HG03175 (cell line): ENCODE data around the gene MAPK8.

ENCODE experiments used
- ATAC-seq: cut with Tn5 transposase; IDR thresholded peaks from one replicate; pipeline ENCODE4 v1.9.1; 2021; ENCODE audit warnings: mild to moderate bottlenecking, moderate library complexity; ENCODE audit not compliant: unreplicated experiment

MAPK8 gene

DNA sequence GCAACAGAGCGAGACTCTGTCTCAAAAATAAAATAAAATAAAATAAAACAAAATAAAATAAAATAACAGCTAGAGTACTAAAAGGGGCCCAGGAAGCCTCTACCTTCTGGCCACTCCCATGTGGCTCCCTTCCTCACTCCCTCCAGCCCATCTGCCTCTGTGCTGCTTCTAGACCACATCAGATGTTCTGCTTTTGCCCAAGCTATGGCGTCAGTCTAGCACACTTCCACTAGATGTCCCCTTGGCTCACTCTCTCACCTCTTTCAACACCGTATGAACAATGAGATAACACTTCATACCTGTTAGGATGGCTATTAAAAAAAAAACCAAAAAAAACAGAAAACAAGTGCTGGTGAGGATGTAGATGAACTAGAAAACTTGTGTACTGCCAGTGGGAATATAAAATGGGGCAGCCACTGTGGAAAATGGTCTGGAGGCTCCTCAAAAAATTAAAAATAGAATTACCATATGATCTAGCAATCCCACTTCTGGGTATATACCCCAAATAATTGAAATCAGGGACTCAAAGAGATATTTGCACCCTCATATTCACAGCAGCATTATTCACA, 166.1 kb downstream of the MAPK8 start:
- no peak for ATAC-seq

DNA sequence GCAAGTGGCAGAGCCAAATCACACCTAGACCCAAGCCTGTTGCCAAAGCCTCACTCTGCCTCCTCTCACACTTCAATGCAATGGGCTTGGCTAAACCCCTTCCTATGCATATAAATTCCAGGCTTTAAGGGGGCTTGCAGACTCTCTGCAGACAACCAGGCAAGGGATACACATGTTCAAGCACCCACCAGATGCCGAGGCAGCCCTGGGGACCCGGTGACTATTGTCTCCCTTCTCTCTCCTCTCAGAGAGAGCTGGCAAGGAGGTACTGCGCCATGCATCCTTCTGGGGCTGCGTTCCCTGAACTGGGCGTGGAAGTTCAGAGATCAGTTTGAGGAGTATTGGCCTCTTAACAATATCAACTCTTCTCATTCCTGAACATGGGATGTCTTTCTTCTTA, 167.2 kb downstream of the MAPK8 start:
- no peak for ATAC-seq

- ATAC-seq, result no peak
Observed at GRCh38 chr10:48474765-48475365, 168.4 kb downstream of the MAPK8 start.

- ATAC-seq, result no peak
Observed at GRCh38 chr10:48475943-48476278, 169.4 kb downstream of the MAPK8 start.

DNA sequence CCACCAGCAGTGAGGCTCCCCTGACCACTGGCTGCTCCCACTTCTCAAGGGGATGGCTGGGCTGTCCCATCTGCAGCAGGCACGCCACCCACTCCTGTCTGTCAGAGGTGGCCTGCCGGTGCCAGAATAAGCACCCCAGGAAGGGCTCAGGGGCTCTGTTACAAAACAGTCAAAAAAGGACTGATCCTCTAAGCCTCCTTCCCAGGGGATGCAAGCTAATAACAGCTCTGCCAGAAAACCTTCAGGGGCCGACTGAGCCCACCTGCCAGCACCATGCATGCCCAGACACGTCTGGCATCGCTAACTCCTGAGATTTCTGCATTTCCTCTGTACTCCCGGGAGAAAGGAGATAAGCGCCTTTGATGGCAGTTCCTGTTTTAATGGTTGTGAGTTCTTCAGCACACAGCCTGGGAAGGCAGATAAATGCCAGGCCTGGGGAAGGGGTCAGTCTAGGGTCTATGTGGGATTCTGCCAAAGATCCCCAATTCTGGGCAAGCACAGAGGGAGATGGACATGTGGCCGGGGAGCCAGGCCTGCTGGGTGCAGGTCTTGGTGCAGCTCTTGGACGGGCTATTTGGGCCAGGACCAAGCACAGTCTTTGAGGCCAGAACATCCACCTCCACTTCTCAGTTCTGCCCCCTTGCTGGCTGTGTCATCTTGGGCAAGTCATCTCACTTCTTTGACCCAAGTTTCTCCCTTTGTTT, 170.0 kb downstream of the MAPK8 start:
- ATAC-seq, result no peak

GRCh38 chr10:48477141-48477540, 170.7 kb downstream of the MAPK8 start:
- no peak for ATAC-seq

DNA sequence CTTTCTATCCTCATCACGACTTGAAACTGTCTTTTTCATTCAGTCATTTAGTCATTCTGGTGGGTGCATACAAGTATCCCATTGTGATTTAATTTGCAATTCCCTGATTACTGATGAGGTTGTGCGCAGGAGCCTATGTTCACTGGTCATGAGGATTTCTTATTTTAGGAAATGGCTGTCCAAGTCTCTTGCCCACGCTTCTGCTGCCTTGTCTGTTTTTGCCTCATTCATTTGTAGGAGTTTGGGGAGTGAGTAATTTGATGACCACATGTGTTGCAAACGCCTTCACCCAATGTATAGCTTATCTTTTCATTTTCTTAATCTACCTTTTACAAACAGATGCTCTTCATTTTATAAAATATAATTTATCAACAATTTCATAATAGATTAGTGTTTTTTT, 171.1 kb downstream of the MAPK8 start:
- no peak for ATAC-seq

- no peak for ATAC-seq
Observed at GRCh38 chr10:48478469-48478868, 172.0 kb downstream of the MAPK8 start.

DNA sequence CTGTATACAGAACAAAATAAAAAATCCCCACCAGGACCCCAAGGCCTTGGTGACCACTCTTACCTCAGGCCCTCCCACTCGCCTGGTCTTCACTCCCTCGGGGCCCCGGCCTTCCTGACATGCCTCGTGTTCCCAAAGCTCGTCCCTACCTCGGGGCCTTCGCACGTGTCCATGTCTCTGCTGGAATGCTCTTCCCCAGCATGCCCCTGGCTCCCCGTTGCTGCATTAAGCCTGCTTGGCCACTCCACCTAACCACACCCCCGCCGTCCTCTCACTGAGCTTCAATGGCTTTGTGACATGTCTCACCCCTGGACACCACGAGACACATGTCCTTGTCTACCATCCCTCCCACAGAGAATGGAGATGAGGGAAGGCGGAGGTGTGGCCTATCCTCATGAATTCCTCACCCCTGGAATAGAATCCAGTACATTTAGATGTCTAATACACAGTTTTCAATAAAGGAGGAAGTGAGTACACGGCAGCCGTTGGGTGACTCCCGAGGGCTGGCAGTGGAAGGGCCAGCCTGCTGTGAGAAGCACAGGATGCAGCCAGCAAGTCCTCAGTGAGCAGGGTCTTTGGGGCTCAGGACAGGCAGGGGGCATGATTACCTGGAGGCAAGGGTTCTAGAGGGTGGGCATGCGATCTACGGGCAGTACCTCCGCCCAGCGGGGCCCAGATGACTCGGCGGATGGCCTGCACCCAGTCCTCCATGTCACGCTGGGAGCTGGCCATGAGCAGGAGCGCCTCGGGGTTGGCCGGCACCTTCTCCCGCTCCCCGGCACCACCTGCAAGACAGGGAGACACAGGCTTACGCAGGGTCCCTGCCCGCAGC, 172.7 kb downstream of the MAPK8 start:
- no peak for ATAC-seq

DNA sequence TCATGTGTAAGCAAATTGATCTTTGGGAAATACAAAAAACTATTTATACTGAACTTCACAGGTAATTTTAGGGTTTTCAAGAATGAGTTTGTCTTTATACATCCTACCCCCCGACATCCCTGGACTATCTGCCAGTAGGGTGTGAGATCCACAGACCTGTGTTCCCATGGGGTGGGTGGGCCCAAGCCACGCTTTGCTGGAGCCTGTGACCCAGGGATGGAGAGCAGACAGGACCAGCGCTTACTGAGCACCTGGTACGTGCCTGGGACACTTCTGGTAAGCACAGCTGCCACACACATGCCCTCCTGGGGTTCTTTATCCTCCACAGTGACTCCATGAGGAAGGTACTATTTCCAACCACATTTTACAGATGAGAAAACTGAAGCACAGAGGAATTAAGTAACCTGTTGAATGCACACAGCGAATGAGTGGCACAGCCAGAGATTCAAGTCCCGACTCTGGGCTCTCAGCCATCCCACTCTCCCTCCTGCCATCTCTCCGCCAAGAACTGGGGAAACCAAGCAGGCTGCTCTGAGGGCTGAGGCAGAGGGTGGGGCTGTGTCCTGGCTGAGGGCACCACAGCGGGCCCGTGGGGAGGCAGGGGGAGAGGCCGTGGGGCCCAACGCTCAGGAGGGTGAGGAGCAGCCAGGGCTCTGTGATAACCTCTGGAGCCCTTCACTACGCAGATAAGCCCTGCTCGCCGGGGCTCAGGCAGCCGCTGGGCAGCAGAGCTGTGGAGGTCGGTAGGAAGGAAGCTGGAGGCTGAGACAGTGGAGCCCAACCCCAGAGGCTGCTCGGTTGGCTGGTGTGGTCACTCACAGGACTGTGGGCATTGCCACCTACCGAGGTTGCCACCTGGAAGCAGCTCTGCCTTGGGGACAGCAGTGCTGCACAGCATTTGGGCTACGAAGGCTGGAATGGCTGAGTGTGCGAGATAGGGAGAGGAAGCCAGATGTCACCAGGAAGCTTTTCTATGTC, 174.2 kb downstream of the MAPK8 start:
- ATAC-seq, result no peak

DNA sequence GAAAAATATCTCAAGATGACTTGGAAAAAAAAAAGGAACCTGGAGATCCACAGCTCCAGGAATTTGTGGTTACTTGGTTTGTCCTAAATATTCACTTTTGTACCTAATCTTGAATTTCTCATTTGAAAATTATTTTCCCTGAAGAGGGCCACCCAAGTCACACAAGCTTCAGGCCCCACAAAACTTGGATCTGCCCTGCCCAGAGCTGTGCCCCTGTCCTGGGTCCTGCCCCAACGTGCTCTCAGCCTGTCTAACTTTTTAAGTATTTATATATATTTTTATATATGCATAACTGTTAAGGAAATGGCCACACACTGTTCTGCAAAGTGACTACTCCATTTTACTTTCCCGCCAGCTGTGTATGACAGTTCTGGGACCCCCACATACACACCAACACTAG, 174.9 kb downstream of the MAPK8 start:
- ATAC-seq, result no peak

DNA sequence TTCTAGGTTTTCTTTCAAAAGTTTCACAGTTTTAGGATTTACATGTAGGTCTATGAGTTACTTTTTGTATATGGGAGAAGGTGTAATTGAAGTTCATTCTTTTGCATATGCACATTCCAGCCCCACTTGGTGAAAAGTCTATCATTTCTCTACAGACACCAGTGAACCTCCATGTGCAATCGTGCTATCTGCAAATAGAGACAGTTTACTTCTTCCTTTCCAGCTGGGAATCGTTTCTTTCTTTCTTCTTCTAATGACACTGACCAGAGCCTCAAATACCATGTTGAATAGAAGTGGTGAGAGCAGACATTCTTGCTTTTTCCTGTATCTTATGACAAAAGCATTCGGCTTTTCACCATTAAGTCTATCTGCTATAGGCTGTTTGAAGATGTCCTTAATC, 175.7 kb downstream of the MAPK8 start:
- no peak for ATAC-seq

DNA sequence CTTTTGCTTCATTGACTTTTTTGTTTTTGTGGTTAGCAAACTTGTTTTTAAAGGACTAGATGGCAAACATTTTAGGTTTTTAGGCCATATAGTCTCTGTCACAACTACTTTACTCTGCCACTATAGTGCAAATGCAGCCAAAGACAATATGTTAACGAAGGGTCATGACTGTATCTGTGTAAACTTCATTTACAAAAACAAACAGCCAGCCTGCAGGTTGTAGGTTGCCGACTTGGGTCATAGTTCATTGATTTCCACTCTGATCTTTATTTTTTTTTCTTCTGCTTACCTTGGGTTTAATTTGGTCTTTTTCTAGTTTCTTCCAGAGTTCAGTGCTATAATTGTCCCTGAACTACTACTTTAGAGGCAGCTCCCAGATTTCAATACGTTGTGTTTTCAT, 178.4 kb downstream of the MAPK8 start:
- ATAC-seq, result no peak

DNA sequence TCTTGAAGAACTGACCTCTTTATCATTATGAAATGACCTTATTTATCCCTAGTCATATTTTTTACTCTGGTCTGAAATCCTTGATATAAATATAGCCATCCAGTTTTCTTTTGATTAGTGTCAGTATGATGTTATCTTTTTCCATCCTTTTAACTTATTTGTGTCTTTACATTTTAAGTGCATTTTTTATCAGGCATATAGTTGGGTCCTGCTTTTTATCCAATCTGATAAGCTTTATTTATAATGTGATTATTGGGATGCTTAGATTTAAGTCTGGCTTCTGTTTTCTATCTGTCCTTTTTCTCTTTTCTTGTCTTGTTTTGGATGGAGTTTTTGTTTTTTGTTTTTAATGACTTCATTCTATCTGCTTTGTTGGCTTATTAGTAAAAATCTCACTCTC, 179.2 kb downstream of the MAPK8 start:
- no peak for ATAC-seq

DNA sequence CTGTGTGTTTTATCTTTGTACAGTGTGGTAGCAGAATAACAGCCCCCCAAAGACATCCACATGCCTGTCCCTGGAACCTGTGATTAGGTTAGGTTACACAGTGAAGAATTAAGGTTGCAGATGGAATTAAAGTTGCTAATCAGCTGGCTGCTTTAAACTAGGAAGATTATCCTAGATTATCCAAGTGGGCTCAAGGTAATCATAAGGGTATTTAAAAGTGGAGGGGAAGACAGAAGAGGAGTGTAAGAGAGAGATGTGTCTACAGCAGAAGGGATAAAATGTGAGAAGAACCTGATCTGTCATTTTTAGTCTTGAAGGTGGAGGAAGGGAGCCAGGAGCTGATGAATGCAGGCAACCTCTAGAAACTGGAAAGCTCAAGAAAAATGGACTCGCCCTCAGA, 180.8 kb downstream of the MAPK8 start:
- ATAC-seq, result no peak
